PC-9 (cell line): ENCODE measurements around the gene SCRN1. TPM values are rescaled to one million over a fixed set of nuclear protein-coding genes. Genes with fewer than 3 reads are reported as not detected.
"Not testable (repeated sequence)": the region's sequence is repeated elsewhere in the genome, so short reads cannot be mapped to it uniquely, and the experiment has no call there.

Experiments used
- BruUV-seq: library from RNA; stranded (reverse); fragments of 400-500 nt; replicated peaks from 2 replicates; lab custom pipeline; 2021; lab: Mats Ljungman, UMichigan
- CTCF ChIA-PET: fragments of 300-600 bp; sonication (Branson Sonifier 250); formaldehyde crosslinking; loops from one replicate; lab custom pipeline; 2022; ENCODE audit warnings: antibody characterized with exemption; lab: Charles Lee
- POLR2A ChIA-PET: fragments of 300-600 bp; sonication (Branson Sonifier 250); formaldehyde crosslinking; loops from one replicate; lab custom pipeline; 2022; ENCODE audit warnings: antibody characterized with exemption; ENCODE audit not compliant: unreplicated experiment; lab: Charles Lee
- DNase-seq, 2 experiments: peaks; one replicate each; pipeline versions ENCODE4 v3.0.0 to v3.0.0-alpha.2; 2015 to 2022; ENCODE audit warnings: mixed read lengths in 1 of 2
- H2AFZ ChIP-seq: fragments of 200-600 bp; sonication (generic); 2 replicates; pipeline ENCODE4 v1.8.1; 2017; ENCODE audit warnings: antibody characterized with exemption
- H3F3A ChIP-seq: fragments of 200-600 bp; sonication (generic); 2 replicates; pipeline ENCODE4 v1.8.1; 2017; ENCODE audit warnings: antibody characterized with exemption, mild to moderate bottlenecking, low read depth; ENCODE audit not compliant: insufficient read depth
- H3K27ac ChIP-seq: fragments of 200-600 bp; sonication (generic); 2 replicates; pipeline ENCODE4 v1.6.1; 2016; ENCODE audit warnings: mixed run types
- H3K27me3 ChIP-seq: fragments of 200-600 bp; sonication (generic); 2 replicates; pipeline ENCODE4 v1.6.1; 2016; ENCODE audit warnings: low read depth, mixed run types; ENCODE audit not compliant: insufficient read depth
- H3K36me3 ChIP-seq: fragments of 200-600 bp; sonication (generic); 2 replicates; pipeline ENCODE4 v1.6.1; 2016; ENCODE audit warnings: low read depth, mixed run types
- H3K4me1 ChIP-seq: fragments of 200-600 bp; sonication (generic); replicated peaks from 2 replicates; pipeline ENCODE4 v1.6.1; 2016; ENCODE audit warnings: mixed run types; ENCODE audit not compliant: insufficient read depth
- H3K4me2 ChIP-seq: fragments of 200-600 bp; sonication (generic); 2 replicates; pipeline ENCODE4 v1.6.1; 2017; ENCODE audit warnings: mixed run types
- H3K4me3 ChIP-seq: fragments of 200-600 bp; sonication (generic); 2 replicates; pipeline ENCODE4 v1.6.1; 2016; ENCODE audit warnings: mixed run types
- H3K79me2 ChIP-seq: fragments of 200-600 bp; sonication (generic); 2 replicates; pipeline ENCODE4 v1.6.1; 2017; ENCODE audit warnings: low read depth, mixed run types
- H3K9me2 ChIP-seq: fragments of 200-600 bp; sonication (generic); 2 replicates; pipeline ENCODE4 v1.8.1; 2017; ENCODE audit warnings: mild to moderate bottlenecking; ENCODE audit not compliant: insufficient read depth
- H3K9me3 ChIP-seq: fragments of 200-600 bp; sonication (generic); 2 replicates; pipeline ENCODE4 v1.8.1; 2016; ENCODE audit warnings: low read depth; ENCODE audit not compliant: insufficient read depth
- H4K20me1 ChIP-seq: fragments of 200-600 bp; sonication (generic); 2 replicates; pipeline ENCODE4 v1.8.1; 2017; ENCODE audit not compliant: insufficient read depth
- CTCF ChIP-seq: fragments of 200-600 bp; sonication (generic); conservative IDR thresholded peaks from 2 replicates; pipeline ENCODE4 v1.6.1; 2017; ENCODE audit warnings: mixed run types, antibody characterized with exemption, mild to moderate bottlenecking, moderate library complexity
- EZH2 ChIP-seq: fragments of 200-600 bp; sonication (generic); IDR thresholded peaks from 2 replicates; pipeline ENCODE4 v1.8.0; 2017; ENCODE audit warnings: antibody characterized with exemption, low read depth
- intact Hi-C: fragments of 100-400 bp; cut with micrococcal nuclease; formaldehyde crosslinking; loops from one replicate; pipeline ENCODE4 v1.10.0; 2022; ENCODE audit not compliant: unreplicated experiment
- total RNA-seq: library from RNA; stranded (reverse); gene quantifications from 2 replicates; pipeline ENCODE4 v1.2.3, GENCODE V29; 2021

The SCRN1 gene
- total RNA-seq, 1 experiment from 2014 or later, result 94.4 TPM

- ChIA-PET POLR2A (no interaction called here), CTCF (interaction anchor here (0.5 kb wide), 2 partner anchors 17 to 38 kb away, joined by 3 read pairs; no protein-coding TSS in a partner anchor)
- Histone ChIP-seq H3F3A (no peaks in the 10 kb centered on the region), H3K36me3 (peaks cover 11% of the 10 kb centered on the region; the same call in 1 of the 2 replicates), H3K4me2 (no peak overlapping the region), H3K27me3 (no peaks in the 10 kb centered on the region), H2AFZ (no peak overlapping the region), H3K9me2 (no peaks in the 10 kb centered on the region), H3K9me3 (no peaks in the 10 kb centered on the region), H3K79me2 (peaks cover 16% of the 10 kb centered on the region; the same call in 1 of the 2 replicates), H3K27ac (no peak overlapping the region), H4K20me1 (peaks cover 3% of the 10 kb centered on the region; the same call in 1 of the 2 replicates), H3K4me3 (no peak overlapping the region), H3K4me1 (no peaks in the 10 kb centered on the region)
- BruUV-seq, result no TSS peak
- DNase-seq, result no peak
- TF ChIP-seq EZH2 (no peak), CTCF (no peak)
- intact Hi-C loops, result no loop called here
Measured at GRCh38 chr7:29968683-29969395, 20.8 kb downstream of the SCRN1 start.

- no peak overlapping the region for H3K4me3 ChIP-seq
- ChIA-PET CTCF (no interaction called here), POLR2A (no interaction called here)
- no peaks in the 10 kb centered on the region for H3K9me3 ChIP-seq
- no peak for DNase-seq
- no peaks in the 10 kb centered on the region for H3K27me3 ChIP-seq
- no peak overlapping the region for H3K4me2 ChIP-seq
- no peaks in the 10 kb centered on the region for H3K79me2 ChIP-seq
- no peak for TF ChIP-seq CTCF
- TF ChIP-seq EZH2, result no peak
- no peaks in the 10 kb centered on the region for H3F3A ChIP-seq
- H3K4me1 ChIP-seq, result no peaks in the 10 kb centered on the region
- H3K9me2 ChIP-seq, result no peaks in the 10 kb centered on the region
- no peaks in the 10 kb centered on the region; the same call in 1 of the 2 replicates for H4K20me1 ChIP-seq
- no TSS peak for BruUV-seq
- intact Hi-C loops, result no loop called here
- H3K36me3 ChIP-seq, result peaks cover 11% of the 10 kb centered on the region; the same call in 1 of the 2 replicates
- no peak overlapping the region for H3K27ac ChIP-seq
- H2AFZ ChIP-seq, result no peak overlapping the region
Measured at GRCh38 chr7:29965030-29965429, 24.6 kb downstream of the SCRN1 start.

GRCh38 chr7:29962035-29962434, 27.6 kb downstream of the SCRN1 start:
- BruUV-seq, result no TSS peak
- TF ChIP-seq EZH2 (no peak), CTCF (no peak)
- no peak for DNase-seq
- intact Hi-C loops, result no loop called here
- H3K9me2 ChIP-seq, result no peaks in the 10 kb centered on the region
- no peaks in the 10 kb centered on the region for H3K9me3 ChIP-seq
- H3K4me2 ChIP-seq, result no peak overlapping the region
- ChIA-PET POLR2A (no interaction called here), CTCF (no interaction called here)
- no peak overlapping the region for H2AFZ ChIP-seq
- no peak overlapping the region for H3K4me3 ChIP-seq
- H3K27ac ChIP-seq, result no peak overlapping the region
- no peaks in the 10 kb centered on the region for H3F3A ChIP-seq
- no peaks in the 10 kb centered on the region; the same call in 1 of the 2 replicates for H4K20me1 ChIP-seq
- H3K36me3 ChIP-seq, result 0 out of 2 replicates have a peak, but pooled peaks cover 4% of the 10 kb centered on the region
- no peaks in the 10 kb centered on the region for H3K4me1 ChIP-seq
- no peaks in the 10 kb centered on the region for H3K27me3 ChIP-seq
- no peaks in the 10 kb centered on the region for H3K79me2 ChIP-seq

- intact Hi-C loops, H3K4me1 ChIP-seq, BruUV-seq, H3K27ac ChIP-seq, H3K4me3 ChIP-seq, H3K79me2 ChIP-seq, CTCF ChIA-PET, H4K20me1 ChIP-seq, H3K9me2 ChIP-seq, H3F3A ChIP-seq, DNase-seq, H2AFZ ChIP-seq, H3K9me3 ChIP-seq, H3K27me3 ChIP-seq, H3K36me3 ChIP-seq, H3K4me2 ChIP-seq, POLR2A ChIA-PET: not testable (repeated sequence)
Measured at GRCh38 chr7:29961611-29962010, 28.0 kb downstream of the SCRN1 start.
